Right kidney (tissue), 9 donors: ENCODE measurements around the gene AK5.

Experiments used
- DNase-seq: peaks from one replicate; pipeline ENCODE4 v3.0.0-alpha.2; 2016
- long read RNA-seq, 8 donors: transcript quantifications; one replicate each; lab custom pipeline, GENCODE V29; 2026

The AK5 gene, protein sequence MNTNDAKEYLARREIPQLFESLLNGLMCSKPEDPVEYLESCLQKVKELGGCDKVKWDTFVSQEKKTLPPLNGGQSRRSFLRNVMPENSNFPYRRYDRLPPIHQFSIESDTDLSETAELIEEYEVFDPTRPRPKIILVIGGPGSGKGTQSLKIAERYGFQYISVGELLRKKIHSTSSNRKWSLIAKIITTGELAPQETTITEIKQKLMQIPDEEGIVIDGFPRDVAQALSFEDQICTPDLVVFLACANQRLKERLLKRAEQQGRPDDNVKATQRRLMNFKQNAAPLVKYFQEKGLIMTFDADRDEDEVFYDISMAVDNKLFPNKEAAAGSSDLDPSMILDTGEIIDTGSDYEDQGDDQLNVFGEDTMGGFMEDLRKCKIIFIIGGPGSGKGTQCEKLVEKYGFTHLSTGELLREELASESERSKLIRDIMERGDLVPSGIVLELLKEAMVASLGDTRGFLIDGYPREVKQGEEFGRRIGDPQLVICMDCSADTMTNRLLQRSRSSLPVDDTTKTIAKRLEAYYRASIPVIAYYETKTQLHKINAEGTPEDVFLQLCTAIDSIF
- long read RNA-seq, donor 1, partial matches to known transcripts = 0 of 1 reads
- long read RNA-seq, donor 1, other reads (novel, unspliced or antisense) = 0 of 1 reads
- long read RNA-seq, donor 2, partial matches to known transcripts = 0 of 1 reads
- long read RNA-seq, donor 2, other reads (novel, unspliced or antisense) = 0 of 1 reads
- long read RNA-seq, donor 3 = 0 reads
- long read RNA-seq, donor 4 = 0 reads
- long read RNA-seq, donor 5 = 0 reads
- long read RNA-seq, donor 6 = 0 reads
- long read RNA-seq, donor 7, partial matches to known transcripts = 0 of 1 reads
- long read RNA-seq, donor 7, other reads (novel, unspliced or antisense) = 0 of 1 reads
- long read RNA-seq, donor 8, partial matches to known transcripts = 0 of 3 reads
- long read RNA-seq, donor 8, other reads (novel, unspliced or antisense) = 0 of 3 reads

GRCh38 chr1:77281491-77282186 is at the start of gene AK5:
TSS of gene AK5 (plus strand) at chr1:77282019. CDS start at chr1:77282314, 295 bp downstream.
- peak; percentile 77 for DNase-seq

- DNase-seq = no peak
These were observed 49.0 kb upstream of the AK5 start for GRCh38 chr1:77232829-77233228.

- DNase-seq = no peak
These were observed 47.7 kb upstream of the AK5 start for GRCh38 chr1:77234096-77234495.

DNA sequence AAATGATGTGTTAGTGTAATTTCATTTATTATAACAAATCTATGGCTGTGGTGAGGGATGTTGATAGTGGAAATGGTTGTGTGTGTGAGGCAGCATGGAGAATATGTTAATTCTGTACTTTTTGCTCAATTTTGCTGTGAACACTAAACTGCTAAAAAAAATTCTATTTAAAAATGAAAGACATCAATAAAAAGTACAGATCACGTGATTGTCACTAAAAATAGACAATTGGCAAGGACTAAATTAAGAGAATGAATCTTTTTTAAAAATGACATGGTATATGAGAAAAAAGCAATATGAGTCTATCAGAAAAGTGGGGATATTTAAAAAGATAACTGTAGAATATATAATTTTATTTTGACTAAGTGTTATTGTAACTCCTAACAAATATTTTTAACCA is 46.9 kb upstream of the AK5 start:
- no peak for DNase-seq

DNA sequence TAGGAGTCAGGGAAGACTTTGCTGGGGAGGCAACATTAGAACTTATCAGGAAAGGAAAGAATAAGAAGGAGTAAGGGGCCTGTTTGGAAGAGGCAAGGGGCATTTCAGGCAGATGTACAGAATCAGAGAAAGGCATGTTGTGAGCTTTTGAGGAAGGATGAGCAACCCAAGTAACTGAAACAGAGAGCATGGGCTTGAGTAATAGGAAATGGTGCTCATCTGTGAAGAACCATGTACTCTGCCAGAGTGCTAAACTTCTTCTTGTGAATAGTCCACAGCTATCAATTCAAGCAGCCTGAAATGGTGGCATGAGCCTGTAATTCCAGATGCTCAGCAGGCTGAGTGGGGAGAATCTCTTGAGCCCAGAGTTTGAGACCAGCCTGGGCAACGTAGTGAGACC is 43.4 kb upstream of the AK5 start:
- no peak for DNase-seq

- no peak for DNase-seq
These were observed 42.5 kb upstream of the AK5 start for GRCh38 chr1:77239311-77239710.

DNA sequence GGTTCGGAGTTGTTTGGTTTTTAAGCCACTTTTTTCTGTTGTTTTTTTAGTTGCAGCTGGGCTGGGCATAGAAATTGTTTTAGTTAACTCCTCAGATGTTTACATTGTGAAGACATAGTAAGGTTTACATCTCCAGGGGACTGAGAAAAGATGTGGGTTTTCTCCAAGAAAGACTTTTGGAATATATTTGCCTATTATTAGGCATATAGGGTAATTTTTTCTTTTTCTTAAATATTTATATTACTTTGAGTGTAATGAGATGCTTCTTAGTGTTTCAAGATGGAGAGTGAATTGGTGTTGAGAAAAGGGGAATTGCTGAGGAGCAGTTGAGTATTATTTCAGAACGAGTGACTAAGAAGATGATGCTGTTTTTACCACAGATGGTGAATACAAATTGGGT is 36.0 kb upstream of the AK5 start:
- no peak for DNase-seq

GRCh38 chr1:77250126-77250525 is 31.7 kb upstream of the AK5 start:
- DNase-seq = no peak

DNA sequence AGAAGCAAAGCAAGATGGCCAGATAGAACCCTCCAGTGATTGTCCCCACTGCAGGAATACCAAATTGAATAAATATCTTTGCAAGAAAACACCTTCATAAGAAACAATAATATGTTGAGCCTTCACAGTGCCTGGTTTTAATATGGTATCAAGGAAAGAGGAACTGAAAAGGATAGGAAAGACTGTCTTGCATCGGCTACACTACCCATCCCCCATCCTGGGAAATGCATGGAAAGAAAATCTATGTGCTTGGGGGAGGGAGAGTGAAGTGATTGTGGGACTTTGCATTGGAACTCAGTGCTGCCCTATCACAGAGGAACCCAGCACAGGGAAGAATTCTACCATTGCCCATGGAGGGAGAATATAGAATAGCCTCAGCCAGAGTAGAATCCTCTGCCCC is 28.6 kb upstream of the AK5 start:
- no peak for DNase-seq

GRCh38 chr1:77263708-77264107 is 18.1 kb upstream of the AK5 start:
- no peak for DNase-seq

DNA sequence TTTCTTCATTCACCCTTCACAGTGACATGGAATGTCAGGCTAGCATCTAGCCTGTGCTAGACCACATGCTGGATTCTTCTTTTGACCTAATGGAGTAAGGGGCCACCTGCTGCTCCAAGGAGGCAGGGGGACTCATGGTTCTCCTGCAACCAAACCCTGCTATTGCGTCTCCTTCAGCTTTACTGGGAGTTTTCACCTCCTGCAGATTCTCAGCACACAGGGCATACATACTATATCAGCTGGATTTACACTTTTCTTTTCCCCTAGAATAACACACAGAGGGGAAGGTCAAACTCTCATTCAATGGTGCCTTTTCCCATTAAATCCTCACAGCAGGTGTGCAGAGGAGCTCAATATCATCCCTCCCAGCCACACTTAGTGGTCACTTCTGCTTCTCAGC is 16.6 kb upstream of the AK5 start:
- DNase-seq = no peak

GRCh38 chr1:77267035-77267434 is 14.8 kb upstream of the AK5 start:
- DNase-seq = no peak

GRCh38 chr1:77271852-77272580 is 9.8 kb upstream of the AK5 start:
- DNase-seq = no peak

- no peak for DNase-seq
These were observed 7.9 kb upstream of the AK5 start for GRCh38 chr1:77273891-77274290.

- DNase-seq = no peak
These were observed 6.6 kb upstream of the AK5 start for GRCh38 chr1:77275194-77275593.

- DNase-seq = no peak
These were observed 4.9 kb upstream of the AK5 start for GRCh38 chr1:77276941-77277340.

DNA sequence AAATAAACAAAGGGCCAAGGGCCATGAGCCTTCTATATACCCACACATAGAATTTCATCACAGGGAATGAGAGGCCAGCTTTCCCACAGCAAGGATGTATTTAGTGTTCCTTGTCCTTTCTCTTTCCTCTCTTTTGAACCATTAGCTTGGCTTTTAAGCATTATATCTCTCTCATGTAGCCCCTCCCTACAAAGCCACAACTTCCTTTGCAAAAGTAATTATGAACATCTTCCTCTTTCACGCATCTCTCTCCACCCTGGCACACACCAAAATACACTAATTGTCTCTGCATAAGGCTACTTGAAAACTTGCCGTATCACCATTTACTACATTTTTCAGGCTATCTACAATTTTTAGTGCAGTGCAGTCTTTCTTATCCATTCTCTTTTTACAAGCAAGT is 1.9 kb upstream of the AK5 start:
- DNase-seq = no peak

DNA sequence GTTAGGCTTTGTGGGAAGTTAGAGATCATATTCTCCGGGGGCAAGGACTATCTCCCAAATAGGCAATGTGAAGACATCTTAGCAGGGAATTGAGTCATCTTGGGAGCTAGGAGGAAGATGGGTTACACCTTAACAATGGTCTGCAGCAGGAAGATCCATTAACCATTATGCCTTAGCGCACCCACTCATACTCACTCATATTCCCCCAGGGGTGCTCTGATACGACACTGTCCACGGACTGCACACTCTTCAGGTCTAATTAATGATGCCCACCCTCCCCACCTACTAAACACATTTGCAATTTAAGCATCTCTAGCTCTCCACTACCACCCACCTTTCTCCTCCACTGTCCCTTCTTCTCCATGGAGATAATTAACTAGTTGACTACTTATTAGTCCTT is 857 bp upstream of the AK5 start:
- DNase-seq = peak; percentile 9

DNA sequence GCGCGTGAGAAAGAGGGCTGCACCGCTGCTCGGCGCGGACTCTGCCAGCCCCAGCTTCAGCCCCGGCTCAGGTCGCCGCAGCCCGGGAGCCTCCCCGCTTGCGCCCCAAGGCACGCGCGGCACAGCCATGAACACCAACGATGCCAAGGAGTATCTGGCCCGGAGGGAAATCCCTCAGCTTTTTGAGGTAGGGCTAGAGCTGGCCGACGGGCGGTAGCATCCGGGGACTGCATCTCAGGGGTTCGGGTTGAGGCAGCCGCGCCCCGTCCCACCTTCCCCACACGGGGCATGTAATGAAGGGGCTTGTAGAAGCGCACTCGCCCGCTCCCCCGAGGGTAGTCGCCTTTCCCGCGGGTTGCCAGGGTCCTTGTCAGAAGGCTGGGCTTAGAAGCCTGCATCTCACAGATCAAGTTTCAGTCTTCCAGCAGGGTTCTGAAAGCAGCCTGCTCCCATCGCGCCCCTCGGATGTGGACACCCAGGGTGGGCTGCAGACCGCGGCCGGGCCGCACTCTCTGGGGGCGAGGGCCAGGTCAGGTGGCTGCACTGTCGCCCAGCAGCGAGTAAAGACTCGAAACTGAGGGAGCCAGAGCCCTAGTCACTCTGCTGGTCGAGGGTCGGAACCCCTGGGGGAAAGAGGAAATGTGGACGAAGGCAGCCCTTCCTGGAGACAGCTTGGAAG is 507 bp downstream of the AK5 start:
- DNase-seq = peak; percentile 73

DNA sequence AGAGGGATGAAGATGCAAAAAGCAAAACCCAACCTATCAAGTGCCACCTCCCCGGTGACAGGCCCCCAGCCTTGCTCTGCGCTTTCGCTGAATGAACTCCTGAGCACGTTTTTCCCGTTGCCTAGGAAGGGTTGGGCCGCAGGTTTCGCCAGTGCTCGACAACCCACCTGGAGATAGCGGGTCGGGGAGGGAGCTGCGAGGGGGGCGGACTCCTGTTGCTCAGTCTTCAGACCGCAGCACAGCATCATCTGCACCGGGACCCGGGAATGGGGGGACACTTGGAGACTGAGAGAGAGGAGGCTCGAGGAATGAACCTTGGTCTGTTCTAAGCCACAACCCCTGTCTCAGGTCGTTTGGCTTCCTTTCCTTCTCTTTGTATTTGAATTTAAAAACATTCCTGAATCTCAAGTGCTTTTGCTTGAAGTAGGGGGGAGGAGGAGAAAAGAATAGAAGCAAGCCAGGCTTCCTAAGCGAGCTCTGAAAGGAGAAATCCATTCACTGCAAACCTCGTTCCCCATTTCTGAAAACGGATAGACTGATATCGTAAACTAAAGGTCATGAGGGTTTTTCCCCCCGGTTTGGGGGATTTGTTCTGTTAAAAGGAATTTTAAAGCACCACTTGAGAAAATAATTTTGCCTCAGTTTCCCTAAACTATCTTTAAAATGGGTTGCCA is 1.2 kb downstream of the AK5 start:
- DNase-seq = no peak
